ENCODE measurements around the gene HSPA8.

HSPA8 gene

GRCh38 chr11:123073343-123074057 lies 11.6 kb upstream of the HSPA8 start:
- H3K9me3 ChIP-seq (ENCODE audit: control insufficient read depth, insufficient read depth, low read length) = no peaks in the 10 kb centered on the region
- H3F3A ChIP-seq (ENCODE audit: control insufficient read depth, insufficient read depth) = peaks cover 5% of the 10 kb centered on the region; the same call in 1 of the 2 replicates
- H3K4me2 ChIP-seq (ENCODE audit: low read length) = no peak overlapping the region
- peaks cover 10% of the 10 kb centered on the region for H3K79me2 ChIP-seq (ENCODE audit: control insufficient read depth, low read length)
- H3K4me1 ChIP-seq (ENCODE audit: control insufficient read depth, low read length) = peaks cover 35% of the 10 kb centered on the region
- no peaks in the 10 kb centered on the region for H3K9me2 ChIP-seq (replicated peaks; ENCODE audit: control insufficient read depth, low read length)
- H3K4me3 ChIP-seq (ENCODE audit: low read length) = no peak overlapping the region
- no peak overlapping the region for H3K27ac ChIP-seq (ENCODE audit: low read depth, low read length)
- no peaks in the 10 kb centered on the region for H3K27me3 ChIP-seq (ENCODE audit: control insufficient read depth, low read length)
- no peak for TF ChIP-seq EZH2phosphoT487 (IDR thresholded peaks at IDR 0.05; ENCODE audit: borderline replicate concordance, low read length)
- TF ChIP-seq, protein P1, sequence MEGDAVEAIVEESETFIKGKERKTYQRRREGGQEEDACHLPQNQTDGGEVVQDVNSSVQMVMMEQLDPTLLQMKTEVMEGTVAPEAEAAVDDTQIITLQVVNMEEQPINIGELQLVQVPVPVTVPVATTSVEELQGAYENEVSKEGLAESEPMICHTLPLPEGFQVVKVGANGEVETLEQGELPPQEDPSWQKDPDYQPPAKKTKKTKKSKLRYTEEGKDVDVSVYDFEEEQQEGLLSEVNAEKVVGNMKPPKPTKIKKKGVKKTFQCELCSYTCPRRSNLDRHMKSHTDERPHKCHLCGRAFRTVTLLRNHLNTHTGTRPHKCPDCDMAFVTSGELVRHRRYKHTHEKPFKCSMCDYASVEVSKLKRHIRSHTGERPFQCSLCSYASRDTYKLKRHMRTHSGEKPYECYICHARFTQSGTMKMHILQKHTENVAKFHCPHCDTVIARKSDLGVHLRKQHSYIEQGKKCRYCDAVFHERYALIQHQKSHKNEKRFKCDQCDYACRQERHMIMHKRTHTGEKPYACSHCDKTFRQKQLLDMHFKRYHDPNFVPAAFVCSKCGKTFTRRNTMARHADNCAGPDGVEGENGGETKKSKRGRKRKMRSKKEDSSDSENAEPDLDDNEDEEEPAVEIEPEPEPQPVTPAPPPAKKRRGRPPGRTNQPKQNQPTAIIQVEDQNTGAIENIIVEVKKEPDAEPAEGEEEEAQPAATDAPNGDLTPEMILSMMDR (IDR thresholded peaks at IDR 0.05; ENCODE audit: low read depth, low read length, poor library complexity, severe bottlenecking) = no peak
- no peaks in the 10 kb centered on the region for H4K20me1 ChIP-seq (ENCODE audit: control insufficient read depth, insufficient read depth, low read depth, low read length)
- H3K36me3 ChIP-seq (ENCODE audit: control insufficient read depth, low read length) = no peaks in the 10 kb centered on the region

DNA sequence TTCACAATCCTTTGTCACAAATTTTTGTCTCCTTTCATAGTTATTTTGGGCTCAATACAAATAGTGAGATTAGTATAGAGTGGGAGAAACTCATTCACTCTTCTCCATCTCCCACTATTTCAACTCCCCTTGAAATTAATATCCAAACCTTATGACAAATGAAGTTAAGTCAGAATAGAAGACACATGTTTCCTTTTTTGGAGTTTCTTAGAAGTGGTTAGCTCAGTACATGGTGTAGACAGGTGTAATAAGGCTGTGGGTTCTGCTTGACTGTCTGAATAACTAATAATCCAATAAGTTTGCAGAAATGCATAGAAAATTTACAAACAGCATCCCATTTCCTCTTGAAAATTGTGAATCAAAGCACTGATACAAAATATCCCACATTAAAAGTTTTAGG lies 10.8 kb upstream of the HSPA8 start:
- Histone ChIP-seq H3F3A (ENCODE audit: control insufficient read depth, insufficient read depth) (peaks cover 5% of the 10 kb centered on the region; the same call in 1 of the 2 replicates), H3K9me2 (replicated peaks; ENCODE audit: control insufficient read depth, low read length) (no peaks in the 10 kb centered on the region), H3K79me2 (ENCODE audit: control insufficient read depth, low read length) (peaks cover 11% of the 10 kb centered on the region), H3K27ac (ENCODE audit: low read depth, low read length) (no peak overlapping the region), H4K20me1 (ENCODE audit: control insufficient read depth, insufficient read depth, low read depth, low read length) (no peaks in the 10 kb centered on the region), H3K9me3 (ENCODE audit: control insufficient read depth, insufficient read depth, low read length) (no peaks in the 10 kb centered on the region), H3K4me3 (ENCODE audit: low read length) (no peak overlapping the region), H3K27me3 (ENCODE audit: control insufficient read depth, low read length) (no peaks in the 10 kb centered on the region), H3K4me1 (ENCODE audit: control insufficient read depth, low read length) (peaks cover 38% of the 10 kb centered on the region), H3K36me3 (ENCODE audit: control insufficient read depth, low read length) (no peaks in the 10 kb centered on the region), H3K4me2 (ENCODE audit: low read length) (no peak overlapping the region)
- no peak for TF ChIP-seq EZH2phosphoT487 (IDR thresholded peaks at IDR 0.05; ENCODE audit: borderline replicate concordance, low read length)
- TF ChIP-seq, protein P1 (IDR thresholded peaks at IDR 0.05; ENCODE audit: low read depth, low read length, poor library complexity, severe bottlenecking) = no peak

- TF ChIP-seq, protein P1 (IDR thresholded peaks at IDR 0.05; ENCODE audit: low read depth, low read length, poor library complexity, severe bottlenecking) = no peak
- TF ChIP-seq EZH2phosphoT487 (IDR thresholded peaks at IDR 0.05; ENCODE audit: borderline replicate concordance, low read length) = no peak
- H3K4me1 ChIP-seq (ENCODE audit: control insufficient read depth, low read length) = peaks cover 38% of the 10 kb centered on the region
- H3K27ac ChIP-seq (ENCODE audit: low read depth, low read length) = no peak overlapping the region
- H3K79me2 ChIP-seq (ENCODE audit: control insufficient read depth, low read length) = peaks cover 11% of the 10 kb centered on the region
- H3F3A ChIP-seq (ENCODE audit: control insufficient read depth, insufficient read depth) = peaks cover 8% of the 10 kb centered on the region
- H3K4me2 ChIP-seq (ENCODE audit: low read length) = no peak overlapping the region
- H3K4me3 ChIP-seq (ENCODE audit: low read length) = no peak overlapping the region
- H4K20me1 ChIP-seq (ENCODE audit: control insufficient read depth, insufficient read depth, low read depth, low read length) = no peaks in the 10 kb centered on the region
- H3K36me3 ChIP-seq (ENCODE audit: control insufficient read depth, low read length) = no peaks in the 10 kb centered on the region
- H3K9me2 ChIP-seq (replicated peaks; ENCODE audit: control insufficient read depth, low read length) = no peaks in the 10 kb centered on the region
- H3K9me3 ChIP-seq (ENCODE audit: control insufficient read depth, insufficient read depth, low read length) = no peaks in the 10 kb centered on the region
- no peaks in the 10 kb centered on the region for H3K27me3 ChIP-seq (ENCODE audit: control insufficient read depth, low read length)
Measured at GRCh38 chr11:123072332-123072761, 10.4 kb upstream of the HSPA8 start.
